GM12878 (cell line): ENCODE results near the gene BACE1-AS. TPM values are rescaled to one million over a fixed set of nuclear protein-coding genes. Genes with fewer than 3 reads are reported as not detected.

Source experiments
- CBX3 ChIP-seq: fragments of 200-600 bp; sonication (generic); IDR thresholded peaks from 2 replicates; pipeline ENCODE4 v1.6.1; 2016; ENCODE audit warnings: low read depth, borderline replicate concordance
- CHD1 ChIP-seq: IDR thresholded peaks from 2 replicates; pipeline ENCODE4 v1.6.1; 2012; ENCODE audit warnings: low read depth, low read length, improper control_type of control experiment
- HSF1 ChIP-seq: fragments of 150-350 bp; IDR thresholded peaks from 2 replicates; pipeline ENCODE4 v1.6.1; 2014; ENCODE audit warnings: mild to moderate bottlenecking, low read depth, low read length
- LARP7 ChIP-seq: fragments of 450-650 bp; IDR thresholded peaks from 2 replicates; pipeline ENCODE4 v1.6.1; 2017; ENCODE audit warnings: mild to moderate bottlenecking
- MYB ChIP-seq: fragments of 150-350 bp; IDR thresholded peaks from 2 replicates; pipeline ENCODE4 v1.6.1; 2014; ENCODE audit warnings: mild to moderate bottlenecking, low read depth, low read length, borderline replicate concordance
- NFYA ChIP-seq: IDR thresholded peaks from 2 replicates; pipeline ENCODE4 v1.6.1; 2011; ENCODE audit warnings: low read depth, mild to moderate bottlenecking, low read length, improper control_type of control experiment, borderline replicate concordance
- NKRF ChIP-seq: fragments of 450-650 bp; conservative IDR thresholded peaks from 2 replicates; pipeline ENCODE4 v1.6.1; 2017; ENCODE audit warnings: mild to moderate bottlenecking, moderate library complexity
- NRF1 ChIP-seq: conservative IDR thresholded peaks from 2 replicates; pipeline ENCODE4 v1.6.1; 2011; ENCODE audit warnings: mild to moderate bottlenecking, low read depth, low read length, improper control_type of control experiment
- PAX8 ChIP-seq: fragments of 450-650 bp; IDR thresholded peaks from 2 replicates; pipeline ENCODE4 v1.6.1; 2017; ENCODE audit warnings: mild to moderate bottlenecking, moderate library complexity
- PBX3 ChIP-seq: IDR thresholded peaks from 2 replicates; pipeline ENCODE4 v1.6.1; 2011; ENCODE audit warnings: mild to moderate bottlenecking, low read depth, low read length, moderate library complexity; ENCODE audit not compliant: insufficient replicate concordance
- POLR2AphosphoS2 ChIP-seq: IDR thresholded peaks from 2 replicates; pipeline ENCODE4 v1.6.1; 2011; ENCODE audit warnings: low read depth, mild to moderate bottlenecking, low read length, improper control_type of control experiment, moderate library complexity
- RAD51 ChIP-seq: fragments of 450-650 bp; IDR thresholded peaks from 2 replicates; pipeline ENCODE4 v1.6.1; 2016; ENCODE audit warnings: moderate library complexity, mild to moderate bottlenecking, inconsistent platforms
- RCOR1 ChIP-seq: conservative IDR thresholded peaks from 2 replicates; pipeline ENCODE4 v1.6.1; 2012; ENCODE audit warnings: low read depth, low read length, improper control_type of control experiment
- RELB ChIP-seq: fragments of 450-650 bp; IDR thresholded peaks from 2 replicates; pipeline ENCODE4 v1.6.1; 2017; ENCODE audit warnings: low read depth, mild to moderate bottlenecking, moderate library complexity
- SIX5 ChIP-seq: IDR thresholded peaks from 2 replicates; pipeline ENCODE4 v1.6.1; 2011; ENCODE audit warnings: mild to moderate bottlenecking, low read depth, low read length, moderate library complexity; ENCODE audit not compliant: severe bottlenecking
- SMAD5 ChIP-seq: IDR thresholded peaks from 2 replicates; pipeline ENCODE4 v1.6.1; 2016; ENCODE audit warnings: antibody characterized with exemption, low read depth
- SRF ChIP-seq, 2 experiments: IDR thresholded peaks; 2 replicates each; pipeline ENCODE4 v1.6.1; 2011; ENCODE audit warnings: low read depth in 2 of 2, low read length in 2 of 2, mild to moderate bottlenecking in 1 of 2, moderate library complexity in 1 of 2
- STAT1 ChIP-seq: fragments of 450-650 bp; conservative IDR thresholded peaks from 2 replicates; pipeline ENCODE4 v1.6.1; 2014; ENCODE audit warnings: antibody characterized with exemption, mild to moderate bottlenecking
- TAF1 ChIP-seq: IDR thresholded peaks from 2 replicates; pipeline ENCODE4 v1.6.1; 2011; ENCODE audit warnings: mild to moderate bottlenecking, low read depth, low read length, borderline replicate concordance
- YBX1 ChIP-seq: fragments of 450-650 bp; IDR thresholded peaks from 2 replicates; pipeline ENCODE4 v1.6.1; 2016; ENCODE audit warnings: antibody characterized with exemption
- ZNF622 ChIP-seq: fragments of 450-650 bp; IDR thresholded peaks from 2 replicates; pipeline ENCODE4 v1.6.1; 2017; ENCODE audit warnings: mild to moderate bottlenecking, inconsistent platforms
- ZSCAN29 ChIP-seq: fragments of 450-650 bp; IDR thresholded peaks from 2 replicates; pipeline ENCODE4 v1.6.1; 2017; ENCODE audit warnings: mild to moderate bottlenecking, moderate library complexity
- polyA plus RNA-seq, 11 experiments: library from polyadenylated mRNA; depleted of rRNA in 4 of 11; unstranded in 6 of 11; stranded (reverse) in 5 of 11; fragments of >200 nt; fragmentation: Nextera tagmentation in 4 of 11; fragmentation: Illumina TruSeq in 1 of 11; extraction: Ambion mirVana in 4 of 11; extraction: Trizol in 1 of 11; gene quantifications; 1 replicate in 1 of 11; 2 replicates in 10 of 11; pipeline versions ENCODE4 v1.2.1 to v1.2.3, GENCODE V29; 2011 to 2016; ENCODE audit warnings: inconsistent platforms in 2 of 11, missing spikeins in 2 of 11, low read depth in 1 of 11
- total RNA-seq, 4 experiments: library from RNA; depleted of rRNA in 3 of 4; stranded (reverse); fragments of >200 nt in 3 of 4; fragmentation: Illumina TruSeq in 1 of 4; extraction: Trizol in 1 of 4; gene quantifications; 2 replicates each; pipeline versions ENCODE4 v1.2.1 to v1.2.3, GENCODE V29; 2013 to 2021

The BACE1-AS gene
- total and polyA plus RNA-seq, 10 of the 15 experiments (the other 5 are each of a cell fraction or from before 2014, with no cell fraction given), result 2.0 to 6.7 (median 3.9) TPM

- no peak for TF ChIP-seq RAD51
- no peak; the same call in 1 of the 2 replicates for TF ChIP-seq POLR2AphosphoS2
- no peak for TF ChIP-seq CHD1
- no peak for TF ChIP-seq HSF1
- TF ChIP-seq NKRF, result peak; percentile 39
- peak; percentile 12; the same call in 1 of the 2 replicates for TF ChIP-seq NFYA
- TF ChIP-seq ZNF622, result no peak
- no peak for TF ChIP-seq RCOR1
- TF ChIP-seq TAF1, result peak; percentile 46; the same call in 1 of the 2 replicates
- 0 out of 2 replicates have a peak, but pooled peaks have one; percentile 42 for TF ChIP-seq LARP7
- no peak for TF ChIP-seq STAT1
- no peak for TF ChIP-seq CBX3
- TF ChIP-seq RELB, result no peak
- no peak for TF ChIP-seq MYB
- no peak for TF ChIP-seq PAX8
- TF ChIP-seq ZSCAN29, result no peak
- TF ChIP-seq SRF (IDR thresholded peaks at IDR 0.05; ENCODE audit: low read depth in 2 of 2, low read length in 2 of 2), result no peak
- TF ChIP-seq SMAD5, result no peak
- TF ChIP-seq PBX3, result peak; percentile 88
- peak; percentile 64 for TF ChIP-seq SIX5
- TF ChIP-seq NRF1, result no peak
- TF ChIP-seq YBX1, result no peak
These were observed 36.6 kb downstream of the BACE1-AS start, which contains the start of gene CEP164 (continued) for GRCh38 chr11:117327567-117328374.
